Trophoblast cell (in vitro differentiated cells and primary cell): ENCODE results near the gene SHE.
"Not testable (repeated sequence)": the region's sequence is repeated elsewhere in the genome, so short reads cannot be mapped to it uniquely, and the experiment has no call there.

Experiments used
- DNase-seq, 2 donors: peaks; one replicate each; pipeline ENCODE4 v3.0.0-alpha.2; 2016
- H2AFZ ChIP-seq: 2 replicates; pipeline ENCODE4 v1.6.1; 2013; ENCODE audit warnings: low read length, moderate library complexity, mild to moderate bottlenecking; ENCODE audit not compliant: insufficient read depth, poor library complexity
- H2AK5ac ChIP-seq: 2 replicates; pipeline ENCODE4 v1.6.1; 2013; ENCODE audit warnings: mild to moderate bottlenecking, low read length
- H2BK120ac ChIP-seq: 2 replicates; pipeline ENCODE4 v1.6.1; 2013; ENCODE audit warnings: low read length, mild to moderate bottlenecking, moderate library complexity; ENCODE audit not compliant: insufficient read depth, poor library complexity
- H2BK12ac ChIP-seq: 2 replicates; pipeline ENCODE4 v1.6.1; 2013; ENCODE audit warnings: mild to moderate bottlenecking, low read length, moderate library complexity
- H2BK5ac ChIP-seq: 2 replicates; pipeline ENCODE4 v1.6.1; 2013; ENCODE audit warnings: low read length, low read depth, moderate library complexity, mild to moderate bottlenecking; ENCODE audit not compliant: poor library complexity
- H3K14ac ChIP-seq: 2 replicates; pipeline ENCODE4 v1.6.1; 2013; ENCODE audit warnings: mild to moderate bottlenecking, low read length
- H3K18ac ChIP-seq: 2 replicates; pipeline ENCODE4 v1.6.1; 2013; ENCODE audit warnings: mild to moderate bottlenecking, low read length
- H3K23ac ChIP-seq: 2 replicates; pipeline ENCODE4 v1.6.1; 2013; ENCODE audit warnings: low read length
- H3K27ac ChIP-seq: 2 replicates; pipeline ENCODE4 v1.5.1; 2013; ENCODE audit warnings: low read depth, mild to moderate bottlenecking, inconsistent platforms, low read length, moderate library complexity
- H3K27me3 ChIP-seq: 2 replicates; pipeline ENCODE4 v1.6.1; 2013; ENCODE audit warnings: inconsistent platforms, mild to moderate bottlenecking, low read length, moderate library complexity; ENCODE audit not compliant: insufficient read depth
- H3K36me3 ChIP-seq, 2 experiments: 1 replicate in 1 of 2; 2 replicates in 1 of 2; pipeline ENCODE4 v1.6.1; 2013; ENCODE audit warnings: low read length in 2 of 2, mild to moderate bottlenecking in 2 of 2, moderate library complexity in 1 of 2; ENCODE audit not compliant: insufficient read depth in 2 of 2, control insufficient read depth in 1 of 2
- H3K4ac ChIP-seq: 2 replicates; pipeline ENCODE4 v1.6.1; 2013; ENCODE audit warnings: low read depth, mild to moderate bottlenecking, low read length, moderate library complexity
- H3K4me1 ChIP-seq, 2 experiments: 1 replicate in 1 of 2; 2 replicates in 1 of 2; pipeline ENCODE4 v1.6.1; 2013; ENCODE audit warnings: low read length in 2 of 2, mild to moderate bottlenecking in 2 of 2, moderate library complexity in 1 of 2; ENCODE audit not compliant: insufficient read depth in 2 of 2, control insufficient read depth in 1 of 2
- H3K4me2 ChIP-seq: 2 replicates; pipeline ENCODE4 v1.6.1; 2013; ENCODE audit warnings: inconsistent platforms, mild to moderate bottlenecking, low read length, moderate library complexity
- H3K4me3 ChIP-seq: 2 replicates; pipeline ENCODE4 v1.5.1; 2013; ENCODE audit warnings: mild to moderate bottlenecking, low read depth, low read length, inconsistent platforms
- H3K79me1 ChIP-seq: one replicate; pipeline ENCODE4 v1.6.1; 2013; ENCODE audit warnings: low read length
- H3K79me2 ChIP-seq: 2 replicates; pipeline ENCODE4 v1.6.1; 2013; ENCODE audit warnings: low read length, mild to moderate bottlenecking; ENCODE audit not compliant: control insufficient read depth, insufficient read depth, poor library complexity
- H3K9ac ChIP-seq: 2 replicates; pipeline ENCODE4 v1.6.1; 2013; ENCODE audit warnings: mild to moderate bottlenecking, low read length
- H3K9me3 ChIP-seq: 2 replicates; pipeline ENCODE4 v1.6.1; 2013; ENCODE audit warnings: low read depth, mild to moderate bottlenecking, control low read depth, inconsistent platforms, low read length; ENCODE audit not compliant: insufficient read depth
- H4K12ac ChIP-seq: 2 replicates; pipeline ENCODE4 v1.6.1; 2013; ENCODE audit warnings: low read depth, mild to moderate bottlenecking, low read length, moderate library complexity
- H4K8ac ChIP-seq: 2 replicates; pipeline ENCODE4 v1.6.1; 2013; ENCODE audit warnings: low read depth, mild to moderate bottlenecking, low read length, moderate library complexity
- H4K91ac ChIP-seq: one replicate; pipeline ENCODE4 v1.6.1; 2013; ENCODE audit warnings: low read depth, mild to moderate bottlenecking, low read length, moderate library complexity
- WGBS: extraction: QIAGEN DNeasy Blood & Tissue Kit; methylation state at CpG from one replicate; pipeline ENCODE4 v1.1.7; 2013; ENCODE audit warnings: missing lambda C conversion rate; ENCODE audit not compliant: insufficient read length, insufficient coverage; ENCODE audit errors: extremely low coverage; 5-methylcytosine and 5-hydroxymethylcytosine counted together

SHE gene

DNA sequence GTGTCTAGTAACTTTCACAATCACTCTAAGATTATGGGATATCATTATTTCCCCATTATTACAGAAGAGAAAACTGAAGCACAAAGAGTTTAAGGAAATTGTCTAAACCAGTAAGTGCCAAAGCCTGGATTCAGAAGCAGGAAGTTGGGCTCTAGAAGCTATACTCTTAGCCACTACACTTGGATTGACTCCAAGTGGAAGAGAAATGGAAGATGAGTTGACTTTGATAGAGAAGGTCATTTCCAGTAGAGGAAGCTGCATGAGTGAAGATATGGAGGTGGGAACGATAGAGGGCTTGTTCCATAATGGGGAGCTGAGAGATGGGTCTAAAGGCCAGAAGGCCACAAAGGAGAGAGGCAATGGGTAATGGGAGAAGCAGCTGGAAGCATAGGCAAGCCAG lies 11.9 kb downstream of the SHE start:
- H3K4ac ChIP-seq: no peak overlapping the region
- no peaks in the 10 kb centered on the region for H3K36me3 ChIP-seq
- no peak overlapping the region for H4K91ac ChIP-seq
- no peak overlapping the region for H3K4me2 ChIP-seq
- H3K9ac ChIP-seq: no peak overlapping the region
- no peaks in the 10 kb centered on the region for H3K27me3 ChIP-seq
- peaks cover 2% of the 10 kb centered on the region for H3K9me3 ChIP-seq
- H4K12ac ChIP-seq: no peak overlapping the region
- H3K79me1 ChIP-seq: no peaks in the 10 kb centered on the region
- H3K14ac ChIP-seq: no peak overlapping the region
- H3K4me3 ChIP-seq: no peak overlapping the region
- H2AK5ac ChIP-seq: no peak overlapping the region
- WGBS: no CpG with 5 or more reads among the region's 1 CpG
- no peaks in the 10 kb centered on the region for H3K4me1 ChIP-seq
- no peaks in the 10 kb centered on the region for H3K79me2 ChIP-seq
- H2BK5ac ChIP-seq: no peak overlapping the region
- H2BK12ac ChIP-seq: no peak overlapping the region
- H2BK120ac ChIP-seq: no peak overlapping the region
- no peak overlapping the region for H3K23ac ChIP-seq
- no peak overlapping the region for H3K18ac ChIP-seq
- DNase-seq: no peak
- no peak overlapping the region for H2AFZ ChIP-seq
- no peak overlapping the region for H4K8ac ChIP-seq
- H3K27ac ChIP-seq: no peak overlapping the region

DNA sequence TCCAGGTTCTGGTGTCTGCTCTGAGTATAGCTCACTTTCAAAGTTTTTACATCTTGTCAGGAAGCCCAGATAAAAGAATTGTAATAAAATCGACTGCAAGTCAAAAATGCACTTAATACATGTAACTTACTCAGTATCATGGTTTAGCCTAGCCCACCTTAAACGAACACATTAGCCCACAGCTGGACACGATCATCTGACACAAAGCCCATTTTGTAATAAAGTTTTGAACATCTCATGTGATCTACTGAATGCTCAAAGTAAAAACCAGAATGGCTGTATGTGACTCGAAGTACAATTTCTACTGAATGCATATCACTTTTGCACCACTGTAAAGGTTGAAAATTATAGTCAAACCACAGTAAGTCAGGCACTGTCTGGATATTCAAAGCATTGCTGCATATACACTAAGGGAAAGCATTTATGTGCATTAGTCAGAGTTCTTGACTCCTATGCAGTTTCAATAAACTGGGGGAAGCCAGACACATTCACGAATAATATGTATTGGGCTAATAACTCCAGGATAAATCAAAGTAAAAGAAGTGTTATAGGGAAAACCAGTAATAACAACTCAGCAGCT lies 12.4 kb downstream of the SHE start:
- Histone ChIP-seq H2AFZ (no peak overlapping the region), H4K8ac (no peak overlapping the region), H3K79me1 (no peaks in the 10 kb centered on the region), H3K36me3 (no peaks in the 10 kb centered on the region), H2BK5ac (no peak overlapping the region), H3K18ac (no peak overlapping the region), H3K14ac (no peak overlapping the region), H3K9ac (no peak overlapping the region), H3K4me2 (no peak overlapping the region), H3K4me1 (no peaks in the 10 kb centered on the region), H3K4me3 (no peak overlapping the region), H2BK120ac (no peak overlapping the region), H2AK5ac (no peak overlapping the region), H3K9me3 (peaks cover 2% of the 10 kb centered on the region), H3K79me2 (no peaks in the 10 kb centered on the region), H2BK12ac (no peak overlapping the region), H4K12ac (no peak overlapping the region), H3K23ac (no peak overlapping the region), H3K27ac (no peak overlapping the region), H3K27me3 (no peaks in the 10 kb centered on the region), H4K91ac (no peak overlapping the region), H3K4ac (no peak overlapping the region)
- no CpG with 5 or more reads among the region's 5 CpGs for WGBS
- DNase-seq: no peak

DNA sequence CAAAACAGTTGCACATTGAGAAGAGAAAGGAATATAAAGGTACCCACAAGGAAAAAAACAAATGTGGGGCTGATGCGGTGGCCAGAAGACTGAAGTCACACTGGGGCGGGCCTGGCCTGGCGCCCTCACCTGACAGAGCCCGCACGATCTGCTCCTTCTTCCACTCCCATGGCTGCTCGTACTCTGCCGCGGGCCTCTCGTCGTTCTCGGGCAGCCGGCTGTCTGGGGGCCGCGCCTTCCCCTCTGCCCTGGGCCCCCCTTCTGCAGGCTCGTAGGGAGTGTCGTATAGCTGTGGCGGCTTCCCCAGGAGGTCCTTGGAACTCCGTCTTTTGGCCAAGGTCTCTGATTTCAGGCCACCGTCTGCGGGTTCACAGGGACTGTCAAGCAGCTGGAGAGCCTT lies 13.3 kb downstream of the SHE start:
- Histone ChIP-seq H3K36me3 (no peaks in the 10 kb centered on the region), H3K9me3 (peaks cover 2% of the 10 kb centered on the region), H3K27ac (no peak overlapping the region), H3K4me2 (no peak overlapping the region), H3K18ac (no peak overlapping the region), H4K8ac (no peak overlapping the region), H2BK5ac (no peak overlapping the region), H4K12ac (no peak overlapping the region), H2AFZ (no peak overlapping the region), H2BK120ac (no peak overlapping the region), H2BK12ac (no peak overlapping the region), H3K27me3 (no peaks in the 10 kb centered on the region), H3K14ac (no peak overlapping the region), H3K79me1 (no peaks in the 10 kb centered on the region), H3K23ac (no peak overlapping the region), H3K9ac (no peak overlapping the region), H3K4ac (no peak overlapping the region), H3K4me3 (no peak overlapping the region), H3K4me1 (no peaks in the 10 kb centered on the region), H3K79me2 (no peaks in the 10 kb centered on the region), H4K91ac (no peak overlapping the region), H2AK5ac (no peak overlapping the region)
- no CpG with 5 or more reads among the region's 20 CpGs for WGBS
- no peak for DNase-seq

DNA sequence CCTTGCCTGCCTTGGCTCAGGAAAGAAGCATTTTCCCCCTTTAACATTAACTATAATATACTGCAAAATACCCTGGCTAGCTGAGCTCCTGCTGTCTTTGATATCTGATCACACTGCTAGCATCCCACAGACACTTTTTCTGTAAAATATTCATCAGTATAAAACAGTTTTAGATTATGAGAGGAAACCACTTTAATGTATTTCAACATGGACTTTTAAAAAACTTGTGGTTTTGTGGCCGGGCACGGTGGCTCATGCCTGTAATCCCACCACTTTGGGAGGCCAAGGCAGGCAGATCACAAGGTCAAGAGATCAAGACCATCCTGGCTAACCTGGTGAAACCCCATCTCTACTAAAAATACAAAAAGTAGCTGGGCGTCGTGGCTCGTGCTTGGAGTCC lies 15.5 kb downstream of the SHE start:
- DNase-seq, H3K18ac ChIP-seq, H4K12ac ChIP-seq, H3K79me1 ChIP-seq, H3K4me3 ChIP-seq, H3K27me3 ChIP-seq, H3K9ac ChIP-seq, H3K4me1 ChIP-seq, H4K91ac ChIP-seq, H3K4me2 ChIP-seq, H3K14ac ChIP-seq, H3K79me2 ChIP-seq, H3K4ac ChIP-seq, H2BK120ac ChIP-seq, H4K8ac ChIP-seq, H2AK5ac ChIP-seq, H2BK5ac ChIP-seq, H2BK12ac ChIP-seq, H3K9me3 ChIP-seq, H3K36me3 ChIP-seq, H3K27ac ChIP-seq, H3K23ac ChIP-seq, H2AFZ ChIP-seq: not testable (repeated sequence)
- no CpG with 5 or more reads among the region's 5 CpGs for WGBS
